Measurements from ENCODE around the gene WDFY2. TPM values are rescaled to one million over a fixed set of nuclear protein-coding genes. Genes with fewer than 3 reads are reported as not detected.

WDFY2 gene
- total and polyA plus RNA-seq, 2 of the 8 experiments (the other 6 are each of a cell fraction or from before 2014, with no cell fraction given), result 13.9 to 29.0 TPM

GRCh38 chr13:51794964-51795363 lies 210.7 kb downstream of the WDFY2 start:
- Histone ChIP-seq H3K79me2 (ENCODE audit: control insufficient read depth in 1 of 2, insufficient read depth in 2 of 2, low read length in 2 of 2) (no peaks in the 10 kb centered on the region), H3K14ac (ENCODE audit: insufficient read length) (no peak overlapping the region), H3K23ac (ENCODE audit: insufficient read length) (no peak overlapping the region), H2AK5ac (ENCODE audit: low read depth, low read length) (no peak overlapping the region), H2AFZ (ENCODE audit: low read length) (no peak overlapping the region), H3K79me1 (ENCODE audit: low read depth, low read length) (no peaks in the 10 kb centered on the region), H2BK5ac (ENCODE audit: low read depth, low read length) (0 out of 2 replicates have a peak overlapping the region, but pooled peaks have one; percentile 35), H4K91ac (replicated peaks; ENCODE audit: insufficient read length, low read length) (peak overlapping the region; percentile 5), H2BK15ac (ENCODE audit: low read length) (no peak overlapping the region), H3K4me3 (ENCODE audit: extremely low read depth in 1 of 4, insufficient read depth in 2 of 4, low read depth in 3 of 4, low read length in 4 of 4) (no peak overlapping the region), H4K5ac (ENCODE audit: insufficient read length, low read depth, low read length) (no peak overlapping the region), H3K4me2 (ENCODE audit: insufficient read depth in 1 of 2, low read depth in 2 of 2, low read length in 2 of 2) (no peak overlapping the region), H4K8ac (ENCODE audit: extremely low read depth, insufficient read depth, low read length) (no peak overlapping the region), H3K9me3 (ENCODE audit: insufficient read depth in 2 of 2, low read depth in 1 of 2, low read length in 1 of 2) (no peaks in the 10 kb centered on the region), H3K36me3 (ENCODE audit: control insufficient read depth in 2 of 4, insufficient read depth in 4 of 4, low read length in 3 of 4) (no peaks in the 10 kb centered on the region), H3K27ac (ENCODE audit: low read depth, low read length) (no peak overlapping the region), H3K4ac (replicated peaks; ENCODE audit: insufficient read length, low read depth, low read length) (no peak overlapping the region), H3K18ac (ENCODE audit: extremely low read depth, low read length) (no peak overlapping the region), H2BK120ac (replicated peaks; ENCODE audit: low read depth, low read length) (no peak overlapping the region), H3K9ac (replicated peaks in 1 of 4; ENCODE audit: extremely low read depth in 1 of 4, low read depth in 3 of 4, low read length in 3 of 4) (no peak overlapping the region), H3K23me2 (ENCODE audit: low read depth, low read length) (no peaks in the 10 kb centered on the region), H3K56ac (replicated peaks; ENCODE audit: insufficient read length, low read depth, low read length) (no peak overlapping the region), H3K27me3 (replicated peaks in 1 of 4; ENCODE audit: control insufficient read depth in 3 of 4, extremely low read depth in 1 of 4, insufficient read depth in 3 of 4, low read length in 3 of 4) (no peaks in the 10 kb centered on the region), H3K4me1 (replicated peaks in 1 of 4; ENCODE audit: control insufficient read depth in 3 of 4, insufficient read depth in 4 of 4, low read length in 3 of 4) (peaks cover 0 to 6% (median 3%) of the 10 kb centered on the region in 4 experiments; a peak in 5 of 7 replicates), H2BK12ac (ENCODE audit: low read depth, low read length) (no peak overlapping the region), H4K20me1 (replicated peaks in 1 of 2; ENCODE audit: control insufficient read depth in 1 of 2, insufficient read depth in 2 of 2, low read length in 2 of 2) (no peaks in the 10 kb centered on the region), H2BK20ac (ENCODE audit: low read length) (no peak overlapping the region)
- CTCF ChIA-PET (ENCODE audit: partially characterized antibody), result interaction anchor here (1.1 to 9.1 kb wide), 5 partner anchors 12 to 350 kb away, joined by 3 to 123 read pairs (median 9); no protein-coding TSS in a partner anchor
- DNase-seq (ENCODE audit: low read depth in 1 of 2, low spot score in 2 of 2) (no peak), FAIRE-seq (no peak)
- 95% methylated on average over 3 of the region's 4 CpGs; no CpG with 5 or more reads in 1 of the 2 experiments for WGBS, 2 experiments (ENCODE audit: extremely low coverage in 1 of 2, insufficient coverage in 1 of 2, insufficient read length in 1 of 2, insufficient replicate concordance in 2 of 2, low coverage in 1 of 2, low lambda C conversion rate in 2 of 2, missing lambda C conversion rate in 1 of 2)
- POLR2A ChIA-PET (ENCODE audit: partially characterized antibody), result interaction anchor here (0.8 to 1.0 kb wide), 2 partner anchors 9 to 24 kb away, joined by 3 read pairs; no protein-coding TSS in a partner anchor
- TF ChIP-seq SP1 (IDR thresholded peaks at IDR 0.05; ENCODE audit: low read depth, low read length), result no peak
- no peak for TF ChIP-seq CHD1 (IDR thresholded peaks at IDR 0.05; ENCODE audit: low read depth, low read length)
- TF ChIP-seq CEBPB (IDR thresholded peaks at IDR 0.05; ENCODE audit: low read depth, low read length), result no peak
- no peak for TF ChIP-seq NRF1 (IDR thresholded peaks at IDR 0.05; ENCODE audit: low read depth, low read length)
- no peak for TF ChIP-seq SAP30 (IDR thresholded peaks at IDR 0.05; ENCODE audit: insufficient read depth, insufficient replicate concordance, low read length)
- no peak for TF ChIP-seq ATF3 (IDR thresholded peaks at IDR 0.05; ENCODE audit: insufficient read depth, low read depth, low read length)
- no peak for TF ChIP-seq SIRT6 (IDR thresholded peaks at IDR 0.05; ENCODE audit: low read length)
- TF ChIP-seq SIX5 (IDR thresholded peaks at IDR 0.05; ENCODE audit: low read depth, low read length), result no peak
- no peak for TF ChIP-seq USF2 (IDR thresholded peaks at IDR 0.05; ENCODE audit: low read length)
- no peak for TF ChIP-seq BRCA1 (IDR thresholded peaks at IDR 0.05; ENCODE audit: low read depth, low read length)
- TF ChIP-seq RAD21 (IDR thresholded peaks at IDR 0.05 in 1 of 2, conservative IDR thresholded peaks at IDR 0.05 in 1 of 2; ENCODE audit: low read depth in 2 of 2, low read length in 2 of 2), result no peak
- TF ChIP-seq E2F6 (IDR thresholded peaks at IDR 0.05), result no peak

Data from H1 (cell line).